Putamen (tissue), 1 donor: Measurements from ENCODE around the gene CFAP74.
A peak's percentile ranks its signal among the peaks of the same experiment; 100 is the strongest.

Experiments used
- DNase-seq: peaks from one replicate; pipeline ENCODE4 v3.0.0-alpha.2; 2016; ENCODE audit warnings: low spot score

The CFAP74 gene

DNA sequence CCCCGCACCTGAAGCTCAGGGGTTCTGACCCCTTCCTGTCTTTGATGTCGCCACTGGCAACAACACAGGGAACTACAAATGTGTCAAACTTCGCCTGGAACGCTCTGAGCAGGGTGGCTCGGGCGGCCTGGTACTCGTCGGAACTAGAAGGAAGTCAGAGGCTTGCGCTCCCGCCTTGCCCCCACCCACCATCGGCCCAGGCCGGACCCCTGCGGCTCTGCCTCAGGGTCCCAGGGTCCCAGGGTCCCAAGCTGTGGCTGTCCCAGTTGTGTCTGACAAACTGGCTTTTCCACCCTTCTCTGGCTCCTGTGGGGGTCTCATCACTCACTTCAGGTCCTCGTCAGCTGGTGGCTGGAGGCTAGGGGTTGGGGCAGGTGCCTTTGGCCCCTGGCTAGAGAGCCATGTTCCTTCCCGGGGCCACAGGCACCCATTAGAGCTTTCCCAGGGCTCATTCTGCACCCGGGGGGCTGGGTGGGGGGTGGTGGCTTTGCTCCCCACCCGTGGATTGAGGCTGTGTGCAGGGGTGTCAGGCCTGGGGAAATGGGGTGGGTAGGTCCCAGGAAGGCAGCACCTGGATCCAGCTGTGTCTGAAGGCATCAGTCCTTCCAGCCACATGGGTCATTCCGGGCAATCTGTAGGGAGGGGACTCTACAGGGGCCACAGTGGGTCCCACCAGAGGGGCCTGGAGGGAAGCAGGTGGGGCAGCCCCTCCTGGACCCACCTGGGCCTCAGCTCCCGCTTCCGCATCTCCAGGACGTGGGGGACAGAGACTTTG lies 76.5 kb downstream of the CFAP74 start:
- no peak for DNase-seq

DNA sequence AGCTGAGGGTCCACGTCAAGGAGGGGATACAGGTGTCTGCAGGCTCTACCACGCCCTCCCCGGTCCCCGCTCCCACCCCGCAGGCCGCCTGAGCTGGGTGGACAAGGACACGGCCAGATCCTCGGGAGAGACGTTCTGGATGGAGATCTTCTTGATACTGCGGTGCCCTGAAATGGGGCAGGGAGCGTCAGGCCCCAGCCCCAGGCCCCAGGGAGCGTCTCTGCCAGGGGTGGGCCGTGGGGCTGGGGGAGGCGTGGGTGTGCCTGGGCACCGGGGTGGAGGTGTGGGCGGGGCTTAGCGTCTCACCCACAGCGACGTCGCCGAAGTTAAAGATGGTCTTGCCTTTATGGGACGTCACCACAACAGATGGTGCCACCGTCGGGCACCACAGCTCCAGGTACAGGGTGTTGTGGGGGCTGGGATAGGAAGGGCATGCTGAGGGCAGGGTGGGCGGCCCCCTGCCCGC lies 77.2 kb downstream of the CFAP74 start:
- no peak for DNase-seq

DNA sequence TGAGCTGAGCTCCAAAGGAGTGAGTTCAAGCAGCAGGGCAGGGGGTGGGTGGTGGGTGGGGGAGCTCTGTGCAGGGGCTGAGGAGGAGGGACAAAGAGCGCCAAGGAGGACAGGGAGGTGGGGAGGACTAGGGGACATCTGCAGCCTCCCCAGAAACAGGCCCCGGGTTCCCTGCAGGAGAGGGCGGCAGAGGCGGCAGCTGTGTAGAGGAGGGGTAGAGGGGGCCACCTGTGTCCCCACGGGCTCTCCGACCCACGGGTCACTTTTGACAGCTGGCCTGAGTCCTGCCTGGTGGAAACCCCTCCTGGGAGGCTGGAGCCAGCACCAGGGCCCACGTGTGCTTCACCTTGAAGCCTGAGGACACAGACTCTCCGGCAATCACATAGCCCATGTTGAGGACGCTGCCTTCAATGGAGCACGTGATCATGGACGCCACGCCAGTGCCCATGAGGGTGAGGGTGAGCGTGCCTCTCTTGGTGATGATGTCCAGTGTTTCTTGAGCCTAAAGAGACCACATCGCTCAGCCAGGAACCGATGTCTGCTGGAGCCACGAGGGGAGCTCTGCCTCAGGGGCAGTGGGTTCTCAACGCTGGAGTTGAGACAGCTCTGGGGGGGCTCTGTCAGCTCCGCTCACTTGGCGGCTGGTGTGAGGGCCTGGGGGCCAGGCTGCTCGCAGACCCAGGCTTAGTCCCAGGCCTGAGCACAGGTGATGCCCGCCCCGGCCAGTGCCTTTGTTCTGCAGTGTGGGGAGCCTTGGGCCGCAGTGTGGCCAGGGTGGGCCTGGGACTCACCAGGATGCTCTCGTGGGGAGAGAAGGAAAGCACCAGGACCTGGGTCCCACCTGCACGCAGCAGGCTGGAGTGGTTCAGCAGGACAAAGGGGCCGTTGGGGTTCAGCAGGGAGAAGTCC lies 77.9 kb downstream of the CFAP74 start:
- DNase-seq: no peak

- DNase-seq: no peak
Observed at GRCh38 chr1:1924849-1925248, 78.7 kb downstream of the CFAP74 start.

DNA sequence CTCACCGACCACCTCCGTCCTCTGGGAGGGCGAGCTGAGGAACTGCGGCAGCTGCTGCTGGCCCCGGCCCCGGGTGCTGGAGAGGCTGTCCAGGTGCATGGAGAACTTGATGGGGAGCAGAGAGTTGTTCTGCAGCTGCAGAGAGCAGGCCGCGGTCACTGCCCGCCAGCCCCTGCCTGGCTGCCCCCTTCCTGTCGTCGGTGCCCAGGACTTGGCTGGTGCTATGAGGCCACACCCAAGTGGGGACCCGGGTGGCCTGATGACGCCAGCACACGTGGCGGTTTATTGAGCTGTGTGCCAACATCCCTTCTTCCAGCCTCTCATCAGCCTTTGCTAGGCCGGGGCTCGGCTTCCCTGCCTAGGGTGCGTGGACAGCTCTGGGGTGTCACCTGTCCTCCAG lies 79.2 kb downstream of the CFAP74 start:
- DNase-seq: no peak

DNA sequence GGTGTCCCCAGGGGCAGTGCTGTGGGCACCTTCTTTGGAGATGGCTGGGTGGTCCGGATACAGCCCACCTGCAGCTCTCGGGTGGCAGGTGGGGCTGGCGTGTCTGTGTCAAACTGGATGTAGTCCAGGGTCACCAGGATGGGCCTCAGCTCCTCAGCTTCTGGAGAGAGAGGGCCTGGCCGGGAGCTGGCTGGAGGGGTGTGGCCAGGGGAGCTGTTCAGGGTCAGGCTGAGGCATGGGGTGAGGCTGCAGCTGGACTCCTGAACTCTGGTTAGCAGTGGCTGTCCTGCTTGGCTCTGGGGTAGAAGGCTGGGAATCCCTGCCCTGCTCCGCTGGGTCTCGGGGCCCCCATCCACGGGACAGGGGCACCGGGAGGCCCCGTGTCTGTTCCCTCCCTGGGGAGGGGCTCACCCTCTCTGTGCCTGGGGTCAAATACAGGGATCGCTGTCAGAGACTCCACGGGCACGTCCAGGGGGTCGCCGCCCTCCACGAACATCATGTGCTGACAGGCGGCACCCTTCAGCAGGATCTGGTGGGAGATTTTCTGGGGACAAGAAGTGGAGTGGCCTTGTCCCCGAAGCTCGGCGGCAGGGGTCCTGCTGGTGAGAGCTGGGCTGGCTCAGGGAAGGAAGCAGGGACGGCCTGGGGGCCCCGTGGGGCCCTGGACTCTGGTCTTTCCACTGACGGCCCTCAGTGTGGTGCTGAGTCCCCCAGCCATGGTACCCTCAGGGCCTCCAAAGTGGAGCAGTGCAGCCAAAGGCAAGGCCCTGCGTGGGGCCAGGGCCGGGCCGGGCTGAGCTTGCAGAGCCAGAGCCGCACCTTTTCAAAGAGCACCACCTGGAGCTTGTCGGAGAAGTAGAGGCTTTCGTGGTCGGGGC lies 80.4 kb downstream of the CFAP74 start:
- DNase-seq: no peak

- no peak for DNase-seq
Observed at GRCh38 chr1:1922702-1922955, 81.0 kb downstream of the CFAP74 start.

DNA sequence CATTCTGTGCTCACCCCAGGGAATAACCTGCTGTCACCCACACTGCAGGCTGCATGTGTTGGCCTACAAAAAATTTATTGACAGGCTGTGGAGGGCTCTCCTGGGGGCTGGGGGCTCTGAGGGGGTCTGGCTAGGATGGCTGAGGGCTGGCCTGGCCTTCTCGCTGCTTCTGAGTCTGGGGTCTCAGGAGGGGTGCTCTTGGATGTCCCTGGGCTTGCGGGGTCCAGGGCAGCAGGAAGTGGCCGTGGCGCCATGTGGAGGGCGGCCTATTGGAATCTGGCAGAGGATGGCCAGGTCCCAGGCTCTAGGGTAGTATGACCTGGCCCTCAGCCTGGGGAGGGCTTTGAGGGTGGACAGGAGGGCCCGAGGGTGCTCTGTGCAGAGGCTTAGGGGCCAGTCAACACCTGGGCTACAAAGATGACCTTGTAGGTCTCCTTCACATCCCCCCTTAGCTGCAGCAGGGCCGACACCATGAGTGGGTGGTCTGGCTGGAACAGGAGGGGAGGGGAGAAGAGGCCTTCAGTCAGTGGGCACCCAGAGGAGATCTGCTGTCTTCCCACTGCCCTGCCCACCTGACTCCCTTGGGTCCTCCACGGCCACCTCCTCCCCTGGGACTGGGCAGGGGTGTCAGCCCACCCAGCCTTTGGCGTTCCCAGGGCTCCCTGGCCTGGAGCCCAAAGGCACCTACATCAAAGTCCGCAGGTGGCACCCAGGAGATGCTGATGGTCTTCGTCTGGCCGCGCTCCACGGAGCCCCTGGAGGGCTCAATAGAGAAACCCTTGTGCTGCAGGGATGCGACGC lies 81.5 kb downstream of the CFAP74 start:
- DNase-seq: no peak

DNA sequence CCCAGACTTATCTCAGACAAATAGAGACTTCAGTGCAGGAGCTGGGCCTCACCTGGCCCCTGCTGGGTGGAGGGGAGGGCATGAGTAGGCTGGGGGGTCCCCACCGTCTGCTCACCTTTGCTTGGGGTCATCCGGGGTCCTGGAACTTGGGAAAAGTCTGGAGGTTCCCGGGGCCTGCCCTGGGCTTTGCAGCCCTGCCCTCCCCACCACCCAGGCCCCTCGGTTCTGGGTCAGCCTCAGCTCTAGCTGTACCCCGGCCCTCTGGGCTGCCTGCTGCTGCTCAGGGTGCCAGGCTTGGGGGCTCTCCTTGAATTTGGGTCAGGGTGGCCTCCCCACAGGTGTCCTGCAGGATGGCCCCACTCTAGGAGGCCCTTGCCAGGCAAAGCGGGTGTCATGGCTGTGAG lies 82.1 kb downstream of the CFAP74 start:
- DNase-seq: no peak

DNA sequence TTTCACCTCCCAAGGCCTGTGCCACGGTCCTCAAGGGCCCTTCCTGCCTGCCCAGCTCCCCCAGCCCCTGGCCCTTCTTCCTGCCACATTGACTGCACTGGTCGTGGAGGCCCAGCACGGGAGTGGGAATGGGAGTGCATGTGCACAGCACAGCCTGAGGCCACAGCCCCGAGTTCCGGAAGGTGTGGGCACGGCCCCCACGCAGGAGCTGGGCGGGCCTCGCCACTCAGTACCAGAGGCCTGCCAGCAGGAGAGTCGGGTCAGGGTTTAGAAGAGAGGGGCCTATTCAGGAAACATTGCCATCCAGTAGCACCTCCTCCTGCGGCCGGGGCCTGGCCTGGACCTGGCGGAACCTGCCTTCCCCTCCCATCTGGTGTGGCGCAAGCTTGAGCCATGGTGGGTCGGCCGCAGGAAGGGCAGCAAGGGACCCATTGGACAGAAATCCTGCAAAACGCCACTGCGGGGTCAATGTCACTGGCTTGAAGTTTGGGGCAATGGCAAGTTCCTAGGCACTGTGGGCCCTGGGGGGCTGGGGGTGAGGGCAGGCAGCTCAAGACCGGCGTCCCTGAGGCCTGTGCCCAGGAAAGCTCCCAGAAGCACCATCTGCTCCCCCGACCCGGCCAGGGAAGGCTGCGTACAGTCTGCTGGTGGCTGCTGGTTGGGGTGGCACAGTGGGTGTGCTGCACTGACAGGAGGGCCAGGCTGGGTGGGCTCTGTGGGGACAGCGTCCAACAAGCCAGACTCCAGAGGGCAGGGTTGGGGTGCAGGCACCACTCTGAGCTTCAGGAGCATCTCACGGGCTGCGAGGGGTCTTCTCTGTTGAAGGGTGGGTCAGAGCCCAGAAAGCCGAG lies 82.8 kb downstream of the CFAP74 start:
- DNase-seq: no peak

DNA sequence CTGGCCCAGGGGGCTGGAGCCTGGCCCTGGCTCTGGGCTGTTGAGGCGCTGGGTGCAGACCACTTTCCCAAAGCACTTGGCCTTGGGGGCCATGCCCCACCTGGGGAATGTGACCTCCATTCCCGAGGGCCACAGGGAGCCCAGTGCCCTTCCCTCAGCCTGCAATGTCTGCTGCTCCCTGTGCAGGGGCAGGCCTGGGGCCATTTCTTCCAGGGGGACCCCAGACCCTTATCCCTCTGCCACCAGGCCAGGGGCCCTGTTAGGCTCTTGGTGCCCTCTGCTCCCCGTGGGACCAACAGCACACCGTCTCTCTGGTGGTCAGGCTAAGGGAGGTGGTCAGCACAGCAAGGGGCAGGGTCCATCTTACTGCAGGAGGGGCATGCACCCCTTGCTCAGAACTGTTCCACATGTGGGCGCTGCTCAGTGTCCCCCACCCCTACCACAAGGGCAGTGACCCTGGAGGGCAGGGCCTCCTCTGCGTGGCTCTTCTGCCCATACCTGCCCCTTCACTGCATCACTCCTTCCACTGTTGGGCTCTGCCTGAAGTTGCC lies 83.5 kb downstream of the CFAP74 start:
- DNase-seq: no peak

- DNase-seq: peak; percentile 86
Observed at GRCh38 chr1:1919304-1920056, 84.1 kb downstream of the CFAP74 start.

- no peak for DNase-seq
Observed at GRCh38 chr1:1918901-1919303, 84.7 kb downstream of the CFAP74 start, which contains the start of gene TMEM52. TMEM52 (minus strand) TSS chr1:1919279; CDS start chr1:1919265, 14 bp downstream.

DNA sequence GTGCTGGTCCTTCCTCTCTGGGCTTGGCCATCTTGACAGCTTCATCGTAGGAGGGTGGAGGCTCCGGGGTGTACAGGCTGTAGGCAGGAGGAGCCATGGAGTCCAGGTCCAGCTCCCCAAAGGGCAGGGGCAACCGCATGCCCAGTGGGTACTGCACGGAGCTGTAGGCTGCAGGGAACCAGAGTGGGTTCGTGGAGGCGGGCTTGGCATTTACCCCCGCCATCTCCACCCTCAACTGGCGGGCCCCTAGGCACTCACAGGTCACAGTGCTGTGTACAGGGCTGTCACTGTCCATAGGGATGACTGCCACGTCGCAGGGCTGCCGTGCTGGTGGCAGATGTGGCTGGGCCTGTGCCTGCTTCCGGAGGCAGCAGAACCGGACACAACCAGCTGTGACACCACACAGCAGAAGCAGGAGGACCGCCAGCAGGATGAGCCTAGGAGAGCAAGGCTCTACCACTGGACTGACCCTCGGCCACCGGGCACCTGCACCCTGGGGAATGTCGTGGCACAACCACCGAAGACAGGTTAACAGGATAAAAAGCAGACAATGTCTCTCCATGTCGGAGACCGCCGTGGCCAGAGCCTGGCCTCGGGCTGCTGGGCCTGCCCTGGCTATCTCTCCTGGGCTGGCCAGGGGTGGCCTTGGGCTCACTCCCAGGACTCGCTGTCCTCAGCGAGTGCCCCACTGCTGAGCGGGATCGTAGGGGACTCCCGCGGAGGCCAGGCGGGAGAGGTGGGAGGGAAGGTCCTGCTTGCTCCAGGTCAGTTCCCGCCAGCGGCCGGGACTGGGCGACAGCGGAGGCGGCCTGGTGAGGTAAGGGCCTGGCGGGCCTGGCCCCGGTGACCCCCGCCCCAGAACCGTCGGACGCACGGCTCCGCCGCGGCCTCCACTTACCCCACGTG lies 85.3 kb downstream of the CFAP74 start:
- DNase-seq: no peak

GRCh38 chr1:1917304-1917976 lies 86.1 kb downstream of the CFAP74 start:
- DNase-seq: no peak

DNA sequence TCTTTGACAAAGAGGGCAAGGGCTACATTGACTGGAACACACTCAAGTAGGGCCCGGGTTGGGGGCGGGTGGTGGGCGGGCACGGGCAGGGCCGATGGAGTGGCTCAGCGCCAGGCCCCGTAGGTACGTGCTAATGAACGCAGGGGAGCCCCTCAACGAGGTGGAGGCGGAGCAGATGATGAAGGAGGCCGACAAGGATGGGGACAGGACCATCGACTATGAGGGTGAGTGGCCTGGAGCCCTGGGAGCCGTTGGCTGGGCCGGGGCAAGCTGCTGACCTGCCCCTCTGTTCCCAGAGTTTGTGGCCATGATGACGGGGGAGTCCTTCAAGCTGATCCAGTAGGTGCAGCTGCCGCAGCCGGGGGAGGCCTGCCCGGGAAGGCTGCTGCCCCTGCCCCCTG lies 86.7 kb downstream of the CFAP74 start:
- DNase-seq: no peak

- no peak for DNase-seq
Observed at GRCh38 chr1:1915911-1916840, 87.4 kb downstream of the CFAP74 start.
